GM12865 (cell line): ENCODE results near the gene ETS1.
A peak's percentile ranks its signal among the peaks of the same experiment; 100 is the strongest.

Source experiments
- DNase-seq: peaks from one replicate; pipeline ENCODE4 v3.0.0; 2010; ENCODE audit warnings: low read depth
- H3K4me3 ChIP-seq: 2 replicates; pipeline ENCODE4 v1.5.1; 2011; ENCODE audit warnings: mild to moderate bottlenecking, low read depth, low read length, control low read depth
- CTCF ChIP-seq: IDR thresholded peaks from 2 replicates; pipeline ENCODE4 v1.5.1; 2011; ENCODE audit warnings: low read length, control low read depth, low read depth, inconsistent platforms; ENCODE audit not compliant: insufficient read depth; ENCODE audit errors: missing control alignments

The ETS1 gene

DNA sequence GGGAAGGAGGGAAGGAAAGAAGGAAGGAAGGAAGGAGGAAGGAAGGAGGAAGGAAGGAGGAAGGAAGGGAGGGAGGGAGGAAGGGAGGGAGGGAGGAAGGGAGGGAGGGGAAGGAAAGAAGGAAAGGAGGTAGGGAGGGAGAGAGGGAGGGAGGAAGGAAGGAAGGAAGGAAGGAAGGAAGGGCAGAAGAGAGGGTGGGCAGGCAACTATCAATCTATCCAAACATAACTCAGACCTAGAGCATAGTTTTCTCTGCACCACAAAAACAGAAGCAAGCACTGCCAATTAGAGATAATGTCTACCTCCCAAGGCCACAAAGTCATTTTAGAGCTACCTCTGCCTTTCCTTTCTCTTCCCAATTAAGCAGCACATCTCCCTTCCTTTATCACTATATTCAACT is 109.1 kb downstream of the ETS1 start:
- TF ChIP-seq CTCF: no peak
- no peak for DNase-seq
- H3K4me3 ChIP-seq: no peak overlapping the region

- no peak overlapping the region for H3K4me3 ChIP-seq
- no peak for TF ChIP-seq CTCF
- DNase-seq: no peak
Observed at GRCh38 chr11:128477811-128478210, 109.5 kb downstream of the ETS1 start.

DNA sequence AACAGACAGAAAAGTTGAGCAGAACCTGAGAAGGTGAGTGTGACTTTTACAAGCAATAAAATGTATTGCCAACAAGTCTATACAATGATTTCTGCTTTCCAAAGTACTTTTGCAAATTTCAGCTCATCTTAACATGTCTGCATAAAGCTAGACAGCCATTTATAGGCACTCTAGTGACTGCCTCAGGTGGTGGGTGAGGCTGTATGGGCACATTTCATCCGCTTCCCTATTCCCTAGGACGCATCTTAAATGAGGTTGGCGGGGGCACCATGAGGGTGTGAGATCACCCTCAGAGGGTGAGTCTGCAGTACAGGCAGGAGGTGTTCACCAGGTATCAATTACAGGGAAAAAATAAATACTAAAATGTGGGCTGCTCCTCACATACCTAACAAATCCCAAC is 110.1 kb downstream of the ETS1 start:
- no peak for TF ChIP-seq CTCF
- DNase-seq: no peak
- H3K4me3 ChIP-seq: no peak overlapping the region

DNA sequence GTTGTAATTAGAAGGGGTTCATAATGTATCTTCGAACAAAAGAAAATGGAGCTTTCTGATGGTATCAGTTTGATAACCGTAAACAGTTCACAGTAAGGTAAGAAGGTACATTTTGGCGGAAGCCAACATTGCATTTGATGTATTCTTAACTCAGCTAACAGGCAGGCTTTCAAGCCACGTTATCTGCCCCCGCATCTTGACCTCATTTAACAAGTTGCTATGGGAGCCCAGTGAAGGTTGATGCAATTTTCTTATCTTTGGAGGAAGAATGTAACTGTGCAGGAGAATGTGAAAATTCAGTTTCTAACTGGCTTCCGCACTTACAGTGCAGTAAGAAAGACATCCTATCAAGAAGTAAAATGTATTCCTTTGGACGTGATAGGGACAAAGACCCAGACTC is 110.6 kb downstream of the ETS1 start:
- DNase-seq: no peak
- no peak overlapping the region for H3K4me3 ChIP-seq
- TF ChIP-seq CTCF: no peak

DNA sequence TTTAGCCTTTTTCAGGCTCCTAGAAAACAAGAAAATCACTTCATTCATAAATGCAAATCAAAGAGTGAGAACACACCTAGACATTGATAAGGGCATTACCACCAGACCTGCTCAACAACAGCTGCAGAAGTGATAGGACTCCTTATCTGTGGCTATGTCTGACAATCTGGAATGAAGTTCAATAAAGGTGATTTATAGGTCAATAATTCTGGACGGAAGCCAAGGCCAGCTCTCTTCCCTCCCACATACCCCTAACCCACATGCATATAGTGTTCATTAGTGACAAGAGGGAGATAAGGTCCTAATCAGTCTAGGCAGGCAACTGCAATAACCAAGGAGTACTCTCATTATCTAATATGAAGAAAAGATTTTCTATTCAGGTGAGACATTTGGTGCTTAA is 111.3 kb downstream of the ETS1 start:
- DNase-seq: no peak
- no peak for TF ChIP-seq CTCF

DNA sequence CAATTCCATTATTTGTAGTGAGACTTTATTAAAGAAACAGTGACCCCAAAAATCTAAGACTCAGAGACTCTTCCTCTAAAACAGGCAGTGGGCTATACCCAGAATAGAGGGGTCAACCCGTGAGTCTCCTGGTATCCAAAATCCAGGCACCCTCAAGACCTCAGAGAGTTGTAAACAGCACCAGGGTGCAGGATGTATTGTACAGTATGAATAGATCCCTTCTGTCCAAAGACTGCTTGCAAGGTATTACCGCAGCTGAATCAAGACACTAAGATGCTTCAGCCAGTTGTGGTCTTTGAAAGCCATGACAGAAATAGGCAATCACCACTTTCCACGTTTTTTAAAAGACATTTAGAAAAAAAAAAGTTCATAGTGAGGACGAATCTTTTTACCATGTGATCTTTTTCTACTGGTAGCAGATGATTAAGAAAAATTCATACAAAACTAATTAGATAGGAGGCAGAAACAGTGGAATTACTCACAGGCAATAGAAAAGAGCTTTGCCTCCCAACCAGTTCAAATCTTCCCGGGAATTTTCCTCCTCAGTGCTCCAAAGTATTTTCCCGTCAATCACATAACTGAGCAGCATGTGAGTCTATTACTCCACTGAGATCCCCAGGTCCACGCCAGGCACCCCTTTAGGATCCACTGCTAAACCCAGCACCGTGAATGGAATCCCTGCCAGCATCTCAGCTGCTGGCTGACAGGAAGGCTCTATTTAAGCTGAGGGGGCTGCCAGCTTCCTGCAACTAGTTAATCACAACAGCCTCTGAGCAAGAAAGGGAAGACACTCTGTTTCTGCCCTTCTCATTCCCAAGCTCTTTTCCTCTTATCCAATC is 113.1 kb downstream of the ETS1 start:
- no peak for DNase-seq
- H3K4me3 ChIP-seq: no peak overlapping the region
- TF ChIP-seq CTCF: no peak

More for the DNA sequence above, 111.3 kb downstream of the ETS1 start:
- no peak overlapping the region for H3K4me3 ChIP-seq

DNA sequence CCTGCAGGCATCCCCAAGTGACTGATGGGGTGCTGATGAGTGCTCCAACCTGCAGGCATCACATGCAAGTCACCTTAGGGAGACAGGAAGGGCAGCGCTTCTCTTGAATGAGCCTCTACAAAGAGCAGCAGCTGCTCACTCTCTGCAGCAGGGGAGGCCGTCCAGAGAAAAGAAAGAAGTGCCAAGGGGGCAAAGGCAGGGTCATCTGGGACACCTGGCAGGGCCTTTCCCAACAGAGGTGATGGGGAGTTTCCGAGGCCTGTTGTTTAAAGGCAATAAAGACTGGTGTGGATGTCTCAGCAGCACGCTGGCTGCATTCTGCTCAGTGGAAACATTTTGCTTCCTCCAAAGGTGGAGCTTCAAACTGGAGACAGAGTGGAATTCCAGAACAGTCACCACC is 113.7 kb downstream of the ETS1 start:
- no peak overlapping the region for H3K4me3 ChIP-seq
- DNase-seq: peak; percentile 83
- TF ChIP-seq CTCF: no peak
